GM12892 (cell line): ENCODE data around the gene ZNF691.

Source experiments
- POLR2A ChIP-seq: IDR thresholded peaks from 2 replicates; pipeline ENCODE4 v1.6.1; 2011; ENCODE audit warnings: low read depth, low read length, control low read depth
- POLR2AphosphoS5 ChIP-seq: IDR thresholded peaks from 2 replicates; pipeline ENCODE4 v1.6.1; 2011; ENCODE audit warnings: low read depth, low read length, control low read depth

DNA sequence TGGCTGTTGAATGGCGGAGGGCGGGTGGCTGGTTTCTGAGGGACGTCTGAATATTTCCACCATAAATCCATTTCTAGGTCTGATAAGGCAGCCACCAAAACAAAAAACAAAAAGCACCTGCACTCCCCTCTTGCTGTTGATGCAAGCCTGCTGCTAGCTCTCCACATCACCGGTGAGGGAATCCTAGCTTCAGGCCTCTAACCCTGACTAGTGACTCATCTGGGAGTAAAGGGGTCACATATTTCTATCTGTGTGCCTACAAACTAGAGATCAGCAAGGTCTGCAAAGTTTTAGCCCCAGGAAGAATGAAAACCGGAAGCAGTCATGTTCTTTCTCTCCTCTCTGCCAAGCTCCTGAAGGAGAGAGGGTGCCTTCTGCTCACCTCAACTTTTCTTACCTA, 39.8 kb upstream of the ZNF691 start:
- TF ChIP-seq POLR2AphosphoS5 = no peak
- no peak for TF ChIP-seq POLR2A
